ENCODE data around the gene PDE6C.

DNA sequence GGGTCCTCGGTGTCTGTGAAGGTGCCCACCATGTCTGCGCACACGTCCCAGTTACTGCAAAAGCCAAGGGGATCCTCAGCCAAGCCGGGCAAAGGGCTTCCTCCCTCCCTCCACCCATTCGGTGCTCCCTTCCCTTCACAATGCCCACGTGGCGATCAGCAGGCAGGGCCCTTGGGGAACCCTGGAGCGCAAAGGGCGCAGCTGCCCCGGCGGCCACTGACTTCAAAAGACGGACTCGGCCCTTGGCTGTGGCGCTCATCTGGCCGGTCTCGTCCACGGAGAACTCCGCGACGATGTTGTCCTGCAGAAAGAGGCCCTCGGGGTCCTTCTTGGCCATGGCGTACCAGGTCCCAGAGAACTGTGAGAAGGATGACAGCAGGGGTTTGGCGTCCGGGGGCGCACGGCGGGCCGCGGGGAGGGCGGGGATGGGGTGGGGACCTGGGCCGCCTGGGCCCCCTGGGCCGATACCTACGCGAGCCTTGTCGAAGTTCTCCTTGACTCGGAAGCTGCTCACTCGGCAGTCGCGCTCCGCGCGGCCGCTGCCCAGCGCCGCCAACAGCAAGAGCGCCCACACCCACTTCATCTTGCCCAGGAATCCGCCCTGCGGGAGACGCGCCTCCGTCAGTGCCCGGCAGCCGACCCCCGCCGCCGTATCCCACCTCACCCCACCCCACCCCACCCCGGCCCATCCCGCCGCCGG lies 11.7 kb upstream of the PDE6C start:
- TF ChIP-seq, protein P1, sequence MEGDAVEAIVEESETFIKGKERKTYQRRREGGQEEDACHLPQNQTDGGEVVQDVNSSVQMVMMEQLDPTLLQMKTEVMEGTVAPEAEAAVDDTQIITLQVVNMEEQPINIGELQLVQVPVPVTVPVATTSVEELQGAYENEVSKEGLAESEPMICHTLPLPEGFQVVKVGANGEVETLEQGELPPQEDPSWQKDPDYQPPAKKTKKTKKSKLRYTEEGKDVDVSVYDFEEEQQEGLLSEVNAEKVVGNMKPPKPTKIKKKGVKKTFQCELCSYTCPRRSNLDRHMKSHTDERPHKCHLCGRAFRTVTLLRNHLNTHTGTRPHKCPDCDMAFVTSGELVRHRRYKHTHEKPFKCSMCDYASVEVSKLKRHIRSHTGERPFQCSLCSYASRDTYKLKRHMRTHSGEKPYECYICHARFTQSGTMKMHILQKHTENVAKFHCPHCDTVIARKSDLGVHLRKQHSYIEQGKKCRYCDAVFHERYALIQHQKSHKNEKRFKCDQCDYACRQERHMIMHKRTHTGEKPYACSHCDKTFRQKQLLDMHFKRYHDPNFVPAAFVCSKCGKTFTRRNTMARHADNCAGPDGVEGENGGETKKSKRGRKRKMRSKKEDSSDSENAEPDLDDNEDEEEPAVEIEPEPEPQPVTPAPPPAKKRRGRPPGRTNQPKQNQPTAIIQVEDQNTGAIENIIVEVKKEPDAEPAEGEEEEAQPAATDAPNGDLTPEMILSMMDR (IDR thresholded peaks at IDR 0.05), result no peak
- no peak for TF ChIP-seq EZH2 (IDR thresholded peaks at IDR 0.05; ENCODE audit: borderline replicate concordance, insufficient read depth, low read depth, low read length, poor library complexity, severe bottlenecking)

Measured in B cell (primary cell).